ENCODE measurements around the gene FBXW12. TPM values are rescaled to one million over a fixed set of nuclear protein-coding genes. Genes with fewer than 3 reads are reported as not detected.
A peak's percentile ranks its signal among the peaks of the same experiment; 100 is the strongest.

Gene FBXW12
- total RNA-seq, 1 donor from 2014 or later = 0.23 TPM

- H3K4me3 ChIP-seq (ENCODE audit: low read depth, low read length) = no peak overlapping the region
- no peak for DNase-seq (ENCODE audit: low read depth)
- TF ChIP-seq CTCF (conservative IDR thresholded peaks at IDR 0.05; ENCODE audit: low read depth, low read length) = no peak
Measured at GRCh38 chr3:48414376-48415250, 42.6 kb downstream of the FBXW12 start.

DNA sequence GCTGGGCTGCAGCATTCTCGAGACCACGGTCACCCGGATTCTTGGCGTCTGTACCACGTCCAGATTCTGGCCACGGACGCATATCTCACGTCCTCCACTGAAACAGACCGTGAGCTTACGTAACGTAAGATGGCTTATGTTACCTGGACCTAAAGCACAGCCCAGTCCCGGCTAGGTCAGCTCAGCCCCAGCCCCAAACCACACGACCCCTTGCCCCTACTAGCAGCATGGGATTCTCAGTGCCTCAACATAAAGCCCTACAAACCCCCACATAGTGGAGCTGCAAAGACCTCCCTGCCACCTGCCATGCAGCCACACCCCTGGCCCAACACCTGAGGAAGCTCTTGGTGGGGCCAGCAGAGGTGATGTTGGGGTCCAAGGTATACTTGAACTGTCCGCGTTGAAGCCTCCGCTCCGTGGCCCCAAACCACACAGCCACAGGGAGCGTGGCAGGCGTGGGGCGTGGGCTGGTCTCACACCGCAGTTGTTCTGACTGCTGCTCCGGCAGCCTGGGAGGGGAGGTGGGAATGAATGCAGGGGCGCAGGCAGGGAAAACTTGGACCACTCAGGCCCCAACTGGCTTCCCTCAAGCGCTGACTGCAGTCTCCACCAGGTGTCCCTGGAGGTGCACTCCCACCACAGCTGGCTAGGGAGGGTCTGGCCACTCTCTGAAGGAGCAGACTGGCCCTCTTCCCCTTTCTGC is 43.4 kb downstream of the FBXW12 start:
- H3K4me3 ChIP-seq (ENCODE audit: low read depth, low read length) = no peak overlapping the region
- no peak for DNase-seq (ENCODE audit: low read depth)
- TF ChIP-seq CTCF (conservative IDR thresholded peaks at IDR 0.05; ENCODE audit: low read depth, low read length) = peak; percentile 23

DNA sequence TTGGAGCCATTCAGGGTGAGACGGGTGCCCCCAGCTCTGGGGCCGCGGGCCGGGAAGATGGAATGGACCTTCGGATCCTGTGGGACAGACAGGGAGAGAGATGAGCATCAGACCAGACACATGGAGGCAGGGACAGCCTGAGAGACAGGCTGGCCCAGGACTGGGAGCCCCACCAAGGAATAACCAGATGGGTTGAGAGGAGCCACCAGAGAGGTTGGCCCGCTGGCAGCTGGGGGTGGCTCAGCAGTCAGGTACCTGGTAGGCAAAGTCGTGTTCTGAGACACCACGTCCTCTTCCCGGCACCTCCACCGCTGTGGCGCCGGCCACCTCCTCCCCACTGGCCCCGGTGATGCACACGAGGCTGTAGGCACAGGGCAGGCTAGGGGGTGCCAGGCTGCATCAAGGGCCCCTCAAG is 44.1 kb downstream of the FBXW12 start:
- no peak for TF ChIP-seq CTCF (conservative IDR thresholded peaks at IDR 0.05; ENCODE audit: low read depth, low read length)
- no peak for DNase-seq (ENCODE audit: low read depth)

GRCh38 chr3:48416546-48416945 is 44.5 kb downstream of the FBXW12 start:
- H3K4me3 ChIP-seq (ENCODE audit: low read depth, low read length) = no peak overlapping the region
- no peak for TF ChIP-seq CTCF (conservative IDR thresholded peaks at IDR 0.05; ENCODE audit: low read depth, low read length)
- DNase-seq (ENCODE audit: low read depth) = no peak

More for the DNA sequence above, 44.1 kb downstream of the FBXW12 start:
- H3K4me3 ChIP-seq (ENCODE audit: low read depth, low read length) = no peak overlapping the region

DNA sequence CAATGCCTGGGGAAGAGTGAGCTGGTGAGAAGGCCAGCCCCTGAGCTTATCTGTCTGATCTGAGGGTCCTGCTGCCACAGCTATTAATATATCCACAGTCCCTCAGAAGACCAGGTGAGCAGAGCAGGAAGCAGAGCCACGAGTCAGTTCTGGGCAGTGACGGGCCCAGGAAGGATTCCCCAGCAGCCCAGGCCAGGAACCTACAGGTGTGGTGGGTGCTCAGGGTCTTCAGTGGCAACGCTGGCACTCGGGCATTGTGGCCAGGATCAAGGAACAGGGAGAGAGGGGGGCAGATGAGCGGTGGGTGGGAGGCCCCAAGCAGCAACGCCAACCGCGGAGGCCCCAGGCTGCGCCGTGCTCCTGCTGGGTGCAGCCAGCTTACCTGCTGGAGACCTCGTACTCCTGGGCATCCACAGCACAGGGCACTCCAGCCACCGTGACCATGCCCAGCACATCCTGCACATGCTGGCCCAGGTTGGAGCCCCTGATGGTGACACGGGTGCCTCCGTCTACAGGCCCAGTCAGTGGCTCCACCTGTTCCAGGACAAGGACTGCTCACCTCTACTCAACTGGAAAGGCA is 45.6 kb downstream of the FBXW12 start:
- DNase-seq (ENCODE audit: low read depth) = no peak
- no peak for TF ChIP-seq CTCF (conservative IDR thresholded peaks at IDR 0.05; ENCODE audit: low read depth, low read length)
- H3K4me3 ChIP-seq (ENCODE audit: low read depth, low read length) = no peak overlapping the region

DNA sequence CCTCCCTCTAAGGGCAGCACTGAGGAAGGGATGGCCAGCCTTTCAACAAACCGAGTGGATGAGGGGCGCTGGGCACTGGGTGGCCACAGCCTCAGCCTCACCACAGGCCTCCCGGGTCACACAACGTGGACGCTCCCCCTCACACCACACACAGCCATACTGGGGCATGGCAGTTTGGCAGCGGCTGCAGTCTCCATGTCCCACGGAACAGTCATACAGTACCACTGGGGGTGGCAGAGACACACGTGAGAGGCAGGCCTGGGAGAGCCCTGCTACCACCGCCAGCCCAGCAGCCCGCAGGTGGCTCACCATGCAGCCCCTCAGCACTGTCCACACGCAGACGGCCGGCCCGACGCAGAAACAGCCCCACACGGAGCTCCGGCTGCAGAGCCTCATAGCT is 46.1 kb downstream of the FBXW12 start:
- no peak overlapping the region for H3K4me3 ChIP-seq (ENCODE audit: low read depth, low read length)
- no peak for TF ChIP-seq CTCF (conservative IDR thresholded peaks at IDR 0.05; ENCODE audit: low read depth, low read length)
- DNase-seq (ENCODE audit: low read depth) = no peak

Data from epithelial cell of proximal tubule (primary cell).